GM23338 (cell line): ENCODE results near the gene SEMA6B. TPM values are rescaled to one million over a fixed set of nuclear protein-coding genes. Genes with fewer than 3 reads are reported as not detected.

Source experiments
- EZH2 ChIP-seq: fragments of 200-600 bp; sonication (generic); IDR thresholded peaks from one replicate; pipeline ENCODE4 v1.8.0; 2017; ENCODE audit warnings: antibody characterized with exemption, mild to moderate bottlenecking, low read depth; ENCODE audit not compliant: unreplicated experiment
- JUNB ChIP-seq: IDR thresholded peaks from one replicate; pipeline ENCODE4 v1.6.1; 2016; ENCODE audit warnings: antibody characterized with exemption; ENCODE audit not compliant: unreplicated experiment
- NANOG ChIP-seq: IDR thresholded peaks from 2 replicates; pipeline ENCODE4 v1.6.1; 2016; ENCODE audit warnings: antibody characterized with exemption, borderline replicate concordance
- REST ChIP-seq: IDR thresholded peaks from one replicate; pipeline ENCODE4 v1.6.1; 2018; ENCODE audit warnings: antibody characterized with exemption; ENCODE audit not compliant: unreplicated experiment
- ZNF114 ChIP-seq: fragments of 250-450 bp; sonication (Bioruptor Pico); IDR thresholded peaks from 2 replicates; pipeline ENCODE4 v1.5.0; 2020; ENCODE audit warnings: mild to moderate bottlenecking, moderate library complexity
- ZNF462 ChIP-seq: fragments of 250-450 bp; sonication (Bioruptor Pico); IDR thresholded peaks from 2 replicates; pipeline ENCODE4 v1.5.0; 2020; ENCODE audit warnings: mild to moderate bottlenecking, moderate library complexity
- polyA plus RNA-seq: library from polyadenylated mRNA; unstranded; fragments of >200 nt; fragmentation: Nextera tagmentation; extraction: Ambion mirVana; gene quantifications from 2 replicates; pipeline ENCODE4 v1.2.1, GENCODE V29; 2016
- total RNA-seq: library from RNA; depleted of rRNA; stranded (reverse); fragments of >200 nt; shearing (Covaris generic); gene quantifications from 2 replicates; pipeline ENCODE4 v1.2.3, GENCODE V29; 2014
- TF ChIP-seq, protein P1 (sequence below), 2 experiments: fragments of 200-600 bp in 1 of 2; sonication (generic) in 1 of 2; conservative IDR thresholded peaks; 2 replicates each; pipeline versions ENCODE4 v1.5.1 to v1.6.1; 2016 to 2017; ENCODE audit warnings: antibody characterized with exemption in 2 of 2, low read depth in 2 of 2, mild to moderate bottlenecking in 2 of 2, moderate library complexity in 1 of 2
- TF ChIP-seq, protein P2 (sequence below): IDR thresholded peaks from 2 replicates; pipeline ENCODE4 v1.6.1; 2016; ENCODE audit warnings: antibody characterized with exemption

Gene SEMA6B
- total and polyA plus RNA-seq, 2 experiments from 2014 or later = 5.3 to 42.7 TPM

DNA sequence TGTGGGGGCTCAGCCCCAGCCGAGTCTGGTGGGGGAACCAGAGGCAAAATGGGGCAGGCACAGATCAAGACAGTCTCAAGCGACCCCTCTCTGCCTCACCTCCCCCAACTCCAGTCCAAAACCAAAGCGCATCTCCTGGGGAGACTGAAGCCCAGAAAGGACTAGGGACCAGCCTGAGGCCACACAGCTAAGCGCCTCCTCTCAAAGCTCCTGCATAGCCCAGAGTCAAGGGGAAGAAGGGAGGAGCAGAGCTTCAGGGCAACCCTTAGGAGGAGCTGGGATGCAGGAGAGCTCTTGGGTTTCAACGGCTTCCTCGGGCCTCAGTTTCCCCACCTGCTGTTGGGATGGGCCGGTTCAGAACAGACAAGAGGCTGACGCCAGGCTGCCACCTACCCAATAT, 19.9 kb upstream of the SEMA6B start (continued):
- TF ChIP-seq ZNF462 (no peak), EZH2 (no peak), REST (no peak), ZNF114 (no peak), JUNB (no peak), NANOG (no peak)
- TF ChIP-seq, protein P1, sequence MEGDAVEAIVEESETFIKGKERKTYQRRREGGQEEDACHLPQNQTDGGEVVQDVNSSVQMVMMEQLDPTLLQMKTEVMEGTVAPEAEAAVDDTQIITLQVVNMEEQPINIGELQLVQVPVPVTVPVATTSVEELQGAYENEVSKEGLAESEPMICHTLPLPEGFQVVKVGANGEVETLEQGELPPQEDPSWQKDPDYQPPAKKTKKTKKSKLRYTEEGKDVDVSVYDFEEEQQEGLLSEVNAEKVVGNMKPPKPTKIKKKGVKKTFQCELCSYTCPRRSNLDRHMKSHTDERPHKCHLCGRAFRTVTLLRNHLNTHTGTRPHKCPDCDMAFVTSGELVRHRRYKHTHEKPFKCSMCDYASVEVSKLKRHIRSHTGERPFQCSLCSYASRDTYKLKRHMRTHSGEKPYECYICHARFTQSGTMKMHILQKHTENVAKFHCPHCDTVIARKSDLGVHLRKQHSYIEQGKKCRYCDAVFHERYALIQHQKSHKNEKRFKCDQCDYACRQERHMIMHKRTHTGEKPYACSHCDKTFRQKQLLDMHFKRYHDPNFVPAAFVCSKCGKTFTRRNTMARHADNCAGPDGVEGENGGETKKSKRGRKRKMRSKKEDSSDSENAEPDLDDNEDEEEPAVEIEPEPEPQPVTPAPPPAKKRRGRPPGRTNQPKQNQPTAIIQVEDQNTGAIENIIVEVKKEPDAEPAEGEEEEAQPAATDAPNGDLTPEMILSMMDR (conservative IDR thresholded peaks at IDR 0.05; ENCODE audit: low read depth in 2 of 2) = no peak
- TF ChIP-seq, protein P2, sequence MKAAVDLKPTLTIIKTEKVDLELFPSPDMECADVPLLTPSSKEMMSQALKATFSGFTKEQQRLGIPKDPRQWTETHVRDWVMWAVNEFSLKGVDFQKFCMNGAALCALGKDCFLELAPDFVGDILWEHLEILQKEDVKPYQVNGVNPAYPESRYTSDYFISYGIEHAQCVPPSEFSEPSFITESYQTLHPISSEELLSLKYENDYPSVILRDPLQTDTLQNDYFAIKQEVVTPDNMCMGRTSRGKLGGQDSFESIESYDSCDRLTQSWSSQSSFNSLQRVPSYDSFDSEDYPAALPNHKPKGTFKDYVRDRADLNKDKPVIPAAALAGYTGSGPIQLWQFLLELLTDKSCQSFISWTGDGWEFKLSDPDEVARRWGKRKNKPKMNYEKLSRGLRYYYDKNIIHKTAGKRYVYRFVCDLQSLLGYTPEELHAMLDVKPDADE = no peak
